ENCODE results near the gene OTOS. TPM values are rescaled to one million over a fixed set of nuclear protein-coding genes. Genes with fewer than 3 reads are reported as not detected.

Gene OTOS
- total RNA-seq, 4 donors from 2014 or later, result not detected

DNA sequence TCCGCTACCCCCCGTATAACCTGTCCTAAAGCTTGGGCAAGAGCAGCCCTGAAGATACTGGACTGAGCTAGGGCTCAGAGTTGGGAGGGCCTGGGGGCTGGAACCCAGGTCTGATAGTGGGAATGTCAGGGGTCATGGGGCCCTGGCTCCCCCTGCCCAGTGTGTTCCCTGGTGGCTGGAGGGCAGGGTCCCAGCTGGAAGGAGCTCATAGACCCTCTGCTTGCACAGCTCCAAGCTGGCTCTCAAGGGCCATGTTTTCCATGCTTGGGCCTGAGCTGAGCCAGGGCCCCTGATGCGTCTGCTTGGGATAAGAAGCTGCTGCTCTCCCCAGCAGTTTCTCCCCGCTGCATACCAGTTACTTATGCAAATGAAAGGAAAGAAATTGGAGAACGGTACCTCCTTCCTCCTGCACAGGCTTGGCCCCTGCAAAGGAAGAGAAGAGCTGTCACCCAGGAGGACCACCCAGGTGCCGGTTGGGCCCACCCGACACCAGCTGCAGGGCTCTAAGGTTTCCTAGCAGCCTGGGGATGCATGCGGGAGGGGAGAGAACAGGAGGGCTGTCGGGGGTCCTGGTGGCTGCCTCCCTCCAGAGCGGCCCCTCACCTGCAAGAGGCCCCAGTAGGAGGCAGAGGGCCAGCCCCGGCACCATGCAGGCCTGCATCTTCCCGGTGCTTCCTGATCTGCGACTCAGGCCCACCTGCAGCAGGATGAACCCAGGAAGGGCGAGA is 628 bp downstream of the OTOS start:
- Histone ChIP-seq H3K27ac (no peak overlapping the region), H3K4me1 (peaks cover 17% of the 10 kb centered on the region), H3K9me3 (no peaks in the 10 kb centered on the region), H3K4me3 (no peak overlapping the region), H3K27me3 (peaks cover 6% of the 10 kb centered on the region), H3K36me3 (no peaks in the 10 kb centered on the region)
- TF ChIP-seq POLR2A (IDR thresholded peaks at IDR 0.05) (no peak), POLR2AphosphoS5 (IDR thresholded peaks at IDR 0.05) (no peak), CTCF (IDR thresholded peaks at IDR 0.05) (no peak), EP300 (IDR thresholded peaks at IDR 0.05) (no peak)
- peak; percentile 38 to 56 for DNase-seq (ENCODE audit: low spot score in 2 of 2)
- WGBS, result 74% methylated on average over 6 of the region's 14 CpGs

- no peak overlapping the region for H3K27ac ChIP-seq
- peaks cover 25% of the 10 kb centered on the region for H3K4me1 ChIP-seq
- no peaks in the 10 kb centered on the region for H3K9me3 ChIP-seq
- WGBS, result 87% methylated on average over 12 of the region's 15 CpGs
- H3K27me3 ChIP-seq, result peaks cover 3% of the 10 kb centered on the region
- TF ChIP-seq POLR2A (IDR thresholded peaks at IDR 0.05), result no peak
- no peak for TF ChIP-seq POLR2AphosphoS5 (IDR thresholded peaks at IDR 0.05)
- TF ChIP-seq EP300 (IDR thresholded peaks at IDR 0.05), result no peak
- TF ChIP-seq CTCF (IDR thresholded peaks at IDR 0.05), result no peak
- H3K36me3 ChIP-seq, result no peaks in the 10 kb centered on the region
- peak; percentile 58 to 59 for DNase-seq (ENCODE audit: low spot score in 2 of 2)
- no peak overlapping the region for H3K4me3 ChIP-seq
Measured at GRCh38 chr2:240139011-240139441, 1.4 kb downstream of the OTOS start.

GRCh38 chr2:240138254-240138984 is 2.0 kb downstream of the OTOS start:
- peak; percentile 58 to 63 for DNase-seq (ENCODE audit: low spot score in 2 of 2)
- Histone ChIP-seq H3K9me3 (no peaks in the 10 kb centered on the region), H3K27ac (no peak overlapping the region), H3K4me3 (no peak overlapping the region), H3K36me3 (peaks cover 2% of the 10 kb centered on the region), H3K4me1 (peaks cover 22% of the 10 kb centered on the region), H3K27me3 (peaks cover 3% of the 10 kb centered on the region)
- WGBS, result 82% methylated on average over 4 of the region's 9 CpGs
- TF ChIP-seq POLR2AphosphoS5 (IDR thresholded peaks at IDR 0.05) (no peak), EP300 (IDR thresholded peaks at IDR 0.05) (no peak), CTCF (IDR thresholded peaks at IDR 0.05) (no peak), POLR2A (IDR thresholded peaks at IDR 0.05) (no peak)

- H3K4me1 ChIP-seq, result peaks cover 22% of the 10 kb centered on the region
- WGBS, result 93% methylated on average over 19 of the region's 19 CpGs
- H3K4me3 ChIP-seq, result no peak overlapping the region
- no peaks in the 10 kb centered on the region for H3K9me3 ChIP-seq
- no peak overlapping the region for H3K27ac ChIP-seq
- DNase-seq (ENCODE audit: low spot score in 2 of 2), result peak; percentile 59 to 77
- TF ChIP-seq CTCF (IDR thresholded peaks at IDR 0.05), result no peak
- no peak for TF ChIP-seq EP300 (IDR thresholded peaks at IDR 0.05)
- TF ChIP-seq POLR2A (IDR thresholded peaks at IDR 0.05), result no peak
- no peak for TF ChIP-seq POLR2AphosphoS5 (IDR thresholded peaks at IDR 0.05)
- peaks cover under 1% of the 10 kb centered on the region for H3K27me3 ChIP-seq
- H3K36me3 ChIP-seq, result peaks cover 9% of the 10 kb centered on the region
Measured at GRCh38 chr2:240137596-240138253, 2.7 kb downstream of the OTOS start.
